Measurements from ENCODE around the gene MRPL23.

Gene MRPL23

GRCh38 chr11:1998290-1998689 is 51.2 kb downstream of the MRPL23 start:
- DNase-seq = no peak

- no peak for DNase-seq
These were observed 51.7 kb downstream of the MRPL23 start for GRCh38 chr11:1998861-1999260.

GRCh38 chr11:2002042-2002776 is 55.1 kb downstream of the MRPL23 start:
- DNase-seq = no peak

- DNase-seq = no peak
These were observed 55.7 kb downstream of the MRPL23 start for GRCh38 chr11:2002807-2003206.

GRCh38 chr11:2004466-2004865 is 57.3 kb downstream of the MRPL23 start:
- DNase-seq = no peak

All from NCI-H2171 treated with DMSO at 0.1 percent for 48 hours (cell line).